GM18858 (cell line): ENCODE data around the gene ANKDD1B.
A peak's percentile ranks its signal among the peaks of the same experiment; 100 is the strongest.
"Not testable (repeated sequence)": the region's sequence is repeated elsewhere in the genome, so short reads cannot be mapped to it uniquely, and the experiment has no call there.

Experiments used
- ATAC-seq: cut with Tn5 transposase; IDR thresholded peaks from one replicate; pipeline ENCODE4 v1.9.1; 2021; ENCODE audit not compliant: unreplicated experiment

Gene ANKDD1B

GRCh38 chr5:75611311-75612225, at the start of gene ANKDD1B:
Gene ANKDD1B (plus strand): TSS chr5:75611453. CDS start chr5:75611635, 182 bp downstream.
- no peak for ATAC-seq

GRCh38 chr5:75565991-75566709, 45.1 kb upstream of the ANKDD1B start:
- not testable (repeated sequence) for ATAC-seq

DNA sequence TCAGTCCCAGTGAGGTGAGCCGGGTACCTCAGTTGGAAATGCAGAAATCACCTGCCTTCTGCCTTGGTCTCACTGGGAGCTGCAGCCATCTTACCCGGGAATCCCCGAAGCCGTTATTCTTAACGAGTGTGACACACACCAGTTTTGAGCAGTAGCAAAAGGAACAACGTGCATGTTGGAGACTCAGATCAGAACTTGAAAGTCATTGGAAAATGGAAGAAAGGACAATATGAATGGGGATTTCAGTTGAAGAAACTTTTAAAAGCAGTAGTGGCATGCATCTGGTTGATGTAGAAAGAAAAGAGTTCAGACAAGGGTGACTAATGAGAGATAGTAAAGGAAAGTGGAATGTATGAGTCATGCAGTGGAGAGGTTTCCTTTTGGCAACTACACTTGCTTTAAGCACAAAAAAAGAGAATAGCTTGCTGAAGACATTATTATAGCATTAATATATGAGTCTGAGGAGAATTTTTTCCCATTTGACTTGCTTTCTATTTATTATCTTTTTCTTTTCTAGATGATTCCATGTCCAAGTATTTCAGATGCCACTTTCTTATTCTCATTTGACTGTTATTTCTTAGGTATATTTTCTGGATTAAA, 44.4 kb upstream of the ANKDD1B start:
- ATAC-seq = peak; percentile 83

- ATAC-seq = peak; percentile 35
Observed at GRCh38 chr5:75567710-75568109, 43.5 kb upstream of the ANKDD1B start.

DNA sequence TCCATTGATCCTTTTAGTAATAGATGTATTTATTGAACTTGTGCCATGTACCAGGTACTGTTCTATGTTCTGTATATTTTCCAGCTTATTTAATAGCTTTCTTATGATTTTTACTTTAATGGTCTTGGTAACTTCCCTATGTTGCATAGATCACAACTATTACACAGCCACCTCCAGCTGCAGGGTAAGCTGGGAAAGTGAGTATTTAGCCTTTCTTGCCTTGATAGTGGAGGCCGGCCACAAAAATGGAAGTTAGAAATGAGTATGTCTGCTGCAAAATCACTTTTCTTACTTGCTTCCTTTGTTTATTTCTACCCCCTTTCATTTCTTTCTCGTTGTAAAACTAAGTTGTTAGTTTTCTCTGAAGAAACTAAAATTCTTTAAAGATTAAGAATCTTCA, 43.1 kb upstream of the ANKDD1B start:
- no peak for ATAC-seq

DNA sequence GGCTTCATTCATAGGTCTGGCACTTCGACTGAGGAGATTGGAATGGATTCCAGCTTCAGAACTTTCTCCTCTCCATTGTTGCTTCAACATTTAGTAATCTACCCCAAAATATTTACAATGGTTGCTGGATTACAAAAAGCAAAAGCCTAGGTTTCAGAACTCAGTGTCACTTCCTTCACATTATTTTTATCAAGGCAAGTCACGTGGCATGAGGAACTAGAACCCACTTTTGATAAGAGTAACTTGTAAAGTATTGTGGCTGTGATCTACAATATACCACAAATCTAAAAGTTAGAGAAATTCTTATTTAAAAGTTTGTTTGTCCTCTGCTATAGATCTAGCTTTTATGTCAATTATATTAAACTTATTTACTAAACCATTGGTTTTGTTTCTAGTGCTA, 39.7 kb upstream of the ANKDD1B start:
- no peak for ATAC-seq

DNA sequence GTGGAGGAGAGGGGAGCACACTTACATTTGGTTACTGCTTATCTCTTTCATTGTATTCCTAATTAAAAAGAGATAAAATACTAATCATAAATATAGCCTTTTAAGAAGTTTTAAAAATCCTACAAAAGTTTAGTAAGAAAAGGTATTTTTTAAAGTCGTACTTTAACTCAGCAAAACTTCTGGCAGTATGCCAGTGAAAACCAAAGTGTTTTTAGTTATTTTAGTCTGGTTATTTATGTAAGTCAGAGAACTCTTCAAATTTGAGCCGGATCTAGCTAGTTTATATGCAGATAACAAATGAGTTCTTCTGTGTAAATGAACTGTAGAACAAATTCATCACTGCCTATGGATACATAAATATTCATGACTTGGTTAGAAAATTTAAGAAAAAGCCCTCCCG, 36.5 kb upstream of the ANKDD1B start:
- peak; percentile 14 for ATAC-seq

- ATAC-seq = not testable (repeated sequence)
Observed at GRCh38 chr5:75578280-75578679, 33.0 kb upstream of the ANKDD1B start.

DNA sequence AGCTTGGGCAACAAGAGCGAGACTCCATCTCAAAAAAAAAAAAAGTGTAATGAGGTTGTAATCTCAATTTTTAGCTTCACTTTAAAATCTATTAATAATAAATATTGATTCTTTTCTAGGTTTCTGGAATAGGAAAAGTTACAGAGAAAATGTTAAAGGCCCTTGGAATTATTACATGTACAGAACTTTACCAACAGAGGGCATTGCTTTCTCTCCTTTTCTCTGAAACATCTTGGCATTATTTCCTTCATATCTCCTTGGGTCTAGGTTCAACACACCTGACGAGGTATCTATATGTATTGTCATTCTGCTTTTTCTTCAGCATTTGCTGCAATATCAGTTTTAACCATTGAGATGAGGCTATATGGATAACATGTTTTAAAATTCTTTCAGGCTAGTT, 26.6 kb upstream of the ANKDD1B start:
- no peak for ATAC-seq

GRCh38 chr5:75588666-75589065, 22.6 kb upstream of the ANKDD1B start:
- ATAC-seq = no peak

DNA sequence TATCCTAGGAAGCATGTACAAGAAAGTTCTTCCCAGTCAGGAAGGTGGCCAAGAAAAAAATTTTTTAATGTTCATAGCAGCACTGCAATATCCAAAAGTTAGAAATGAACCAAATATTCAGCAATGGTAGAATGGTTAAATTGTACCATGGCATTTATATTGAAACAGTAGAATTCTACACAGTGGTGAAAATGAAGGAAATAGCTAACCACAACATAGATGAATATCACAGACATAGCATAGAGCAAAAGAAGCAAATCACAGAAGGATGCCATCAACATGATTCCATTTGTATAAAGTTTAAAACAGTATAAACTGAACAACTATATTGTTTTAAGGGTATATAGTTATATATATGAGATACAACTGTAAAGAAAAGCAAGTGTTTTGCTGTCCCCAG, 10.7 kb upstream of the ANKDD1B start:
- no peak for ATAC-seq

DNA sequence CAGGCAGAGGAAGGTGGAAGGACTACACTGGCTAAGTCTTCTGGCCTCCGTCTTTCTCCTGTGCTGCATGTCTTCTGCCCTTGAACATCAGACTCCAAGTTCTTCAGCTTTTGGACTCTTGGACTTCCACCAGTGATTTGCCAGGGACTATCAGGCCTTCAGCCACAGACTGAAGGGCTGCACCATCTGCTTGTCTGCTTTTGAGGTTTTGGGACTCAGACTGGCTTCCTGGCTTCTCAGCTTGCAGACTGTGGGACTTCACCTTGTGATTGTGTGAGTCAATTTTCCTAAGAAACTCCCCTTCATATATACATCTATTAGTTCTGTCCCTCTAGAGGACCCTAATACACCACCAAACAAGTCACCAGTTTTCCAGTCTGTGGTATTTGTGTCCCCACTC, 9.7 kb upstream of the ANKDD1B start:
- ATAC-seq = no peak

- ATAC-seq = no peak
Observed at GRCh38 chr5:75601996-75602395, 9.3 kb upstream of the ANKDD1B start.

- no peak for ATAC-seq
Observed at GRCh38 chr5:75603371-75603770, 7.9 kb upstream of the ANKDD1B start.

- no peak for ATAC-seq
Observed at GRCh38 chr5:75603821-75604220, 7.4 kb upstream of the ANKDD1B start.

DNA sequence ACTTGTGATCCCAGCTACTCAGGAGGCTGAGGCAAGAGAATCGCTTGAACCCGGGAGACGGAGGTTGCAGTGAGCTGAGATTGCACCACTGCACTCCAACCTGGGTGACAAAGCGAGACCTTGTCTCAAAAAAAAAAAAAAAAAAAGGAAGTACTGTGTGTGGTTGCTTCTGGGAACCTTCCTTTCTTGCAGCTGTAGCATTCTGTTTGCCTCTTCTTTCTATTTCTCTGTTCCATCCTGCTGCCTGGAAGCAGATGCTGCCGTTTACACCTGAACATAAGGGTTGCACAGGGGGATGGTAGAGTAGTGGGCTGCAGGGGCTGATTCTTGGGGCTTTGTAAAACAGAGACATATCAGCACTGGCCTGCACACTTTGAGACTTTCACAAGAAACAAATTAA, 3.9 kb upstream of the ANKDD1B start:
- not testable (repeated sequence) for ATAC-seq

DNA sequence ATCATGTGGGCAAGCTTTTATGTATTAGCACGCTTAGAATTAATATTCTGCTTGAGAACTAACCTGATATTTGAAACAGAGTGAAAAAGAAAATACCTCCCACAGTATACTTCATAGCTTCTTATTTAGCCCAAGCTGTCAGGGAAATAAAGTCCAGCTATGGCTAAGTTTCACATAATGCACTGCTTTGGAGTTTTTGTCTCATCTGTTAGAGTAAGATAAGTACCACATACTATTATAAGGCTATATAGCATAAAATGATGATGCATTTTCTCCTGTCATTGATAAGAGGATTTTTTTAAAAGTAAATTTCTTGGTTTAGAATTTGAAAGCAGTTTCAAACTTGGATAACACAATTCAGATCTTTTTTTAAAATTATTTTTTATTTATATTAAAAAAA, 2.4 kb upstream of the ANKDD1B start:
- ATAC-seq = no peak

GRCh38 chr5:75610201-75610600, 1.1 kb upstream of the ANKDD1B start:
- no peak for ATAC-seq

DNA sequence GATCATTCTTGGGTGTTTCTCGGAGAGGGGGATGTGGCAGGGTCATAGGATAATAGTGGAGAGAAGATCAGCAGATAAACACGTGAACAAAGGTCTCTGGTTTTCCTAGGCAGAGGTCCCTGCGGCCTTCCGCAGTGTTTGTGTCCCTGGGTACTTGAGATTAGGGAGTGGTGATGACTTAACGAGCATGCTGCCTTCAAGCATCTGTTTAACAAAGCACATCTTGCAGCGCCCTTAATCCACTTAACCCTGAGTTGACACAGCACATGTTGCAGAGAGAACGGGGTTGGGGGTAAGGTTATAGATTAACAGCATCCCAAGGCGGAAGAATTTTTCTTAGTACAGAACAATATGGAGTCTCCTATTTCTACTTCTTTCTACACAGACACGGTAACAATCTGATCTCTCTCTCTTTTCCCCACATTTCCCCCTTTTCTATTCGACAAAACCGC, 368 bp upstream of the ANKDD1B start:
- not testable (repeated sequence) for ATAC-seq

GRCh38 chr5:75612226-75612569, 945 bp downstream of the ANKDD1B start:
- no peak for ATAC-seq

DNA sequence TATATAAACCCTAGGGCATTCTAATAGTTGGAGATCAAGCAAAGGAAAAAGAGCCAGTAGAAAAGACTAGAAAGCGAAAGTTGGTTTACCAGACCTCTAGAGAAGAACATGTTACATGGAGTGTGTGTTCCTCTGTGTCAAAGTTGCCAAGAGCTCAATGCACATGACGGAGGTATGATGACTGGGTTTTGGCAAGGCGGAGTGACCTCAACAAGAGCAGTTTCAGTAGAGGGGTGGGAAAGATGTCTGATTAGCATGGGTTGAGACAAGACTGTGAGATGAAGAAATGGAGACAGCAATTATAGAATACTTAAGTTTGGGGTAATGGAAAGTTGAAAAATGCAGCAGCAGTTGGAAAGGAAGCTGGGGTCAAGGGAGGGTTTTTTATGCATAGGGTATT, 1.6 kb downstream of the ANKDD1B start:
- no peak for ATAC-seq

GRCh38 chr5:75614176-75614575, 2.9 kb downstream of the ANKDD1B start:
- ATAC-seq = no peak
